CD4-positive, alpha-beta T cell treated with Interleukin-10 for 1 hour (primary cell): ENCODE measurements around the gene SEL1L2.
"Not testable (repeated sequence)": the region's sequence is repeated elsewhere in the genome, so short reads cannot be mapped to it uniquely, and the experiment has no call there.

Experiments used
- DNase-seq: peaks from one replicate; pipeline ENCODE4 v3.0.0-alpha.2; 2020

SEL1L2 gene

GRCh38 chr20:13990465-13990864 lies at the start of gene SEL1L2:
Gene SEL1L2 (minus strand): TSS chr20:13990614. CDS start chr20:13990534, 80 bp downstream.
- no peak for DNase-seq

GRCh38 chr20:14036567-14036966 lies 46.2 kb upstream of the SEL1L2 start:
- no peak for DNase-seq

- no peak for DNase-seq
Observed at GRCh38 chr20:14033310-14033709, 42.9 kb upstream of the SEL1L2 start.

GRCh38 chr20:14030991-14031390 lies 40.6 kb upstream of the SEL1L2 start:
- no peak for DNase-seq

- DNase-seq: no peak
Observed at GRCh38 chr20:14012671-14013070, 22.3 kb upstream of the SEL1L2 start.

GRCh38 chr20:14009208-14009607 lies 18.8 kb upstream of the SEL1L2 start:
- DNase-seq: no peak

- no peak for DNase-seq
Observed at GRCh38 chr20:14005996-14006395, 15.6 kb upstream of the SEL1L2 start.

DNA sequence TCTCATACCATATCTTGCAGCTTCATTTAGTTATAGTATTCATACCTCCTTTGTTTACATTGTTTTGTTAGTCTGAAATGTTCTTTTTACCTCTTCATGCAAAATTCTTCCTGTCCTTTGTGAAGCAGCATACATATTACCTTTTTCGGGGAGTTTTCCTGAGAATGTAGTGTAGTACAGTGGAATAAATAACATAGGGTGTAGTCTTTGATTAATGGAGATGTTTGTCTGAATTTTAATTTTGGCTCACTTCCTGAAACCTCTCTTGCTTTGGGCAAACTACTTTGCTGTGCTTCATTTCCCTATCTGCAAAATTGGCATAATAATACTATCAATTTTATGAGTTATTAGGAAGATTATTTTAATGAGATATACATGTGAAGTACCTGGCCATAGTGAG lies 10.5 kb upstream of the SEL1L2 start:
- no peak for DNase-seq

- DNase-seq: no peak
Observed at GRCh38 chr20:13996265-13996664, 5.9 kb upstream of the SEL1L2 start.

DNA sequence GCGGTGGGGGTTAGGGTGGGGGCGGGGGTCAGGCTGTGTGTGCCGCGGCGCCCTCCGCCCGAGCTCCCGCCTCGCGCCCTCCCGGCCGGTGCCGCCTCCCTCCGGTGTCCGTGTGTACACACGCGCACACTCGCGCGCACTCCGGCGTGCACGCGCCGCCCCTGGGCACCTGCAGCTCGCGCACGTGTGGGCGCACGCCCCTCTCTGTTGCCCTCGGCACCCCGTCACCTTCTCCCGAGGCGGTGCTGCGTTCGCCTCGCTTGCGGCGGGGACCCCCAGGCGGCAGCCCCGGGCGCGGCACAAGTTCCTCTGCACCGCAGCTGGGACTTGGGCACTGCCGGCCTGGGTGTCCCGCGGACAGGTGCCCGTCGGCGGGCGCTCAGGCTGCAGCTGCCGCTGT lies 5.4 kb upstream of the SEL1L2 start:
- no peak for DNase-seq

GRCh38 chr20:13995086-13995665 lies 4.8 kb upstream of the SEL1L2 start, which contains the start of gene MACROD2:
Gene MACROD2 (plus strand): TSS chr20:13995516.
- DNase-seq: peak; percentile 43

GRCh38 chr20:13991955-13992354 lies 1.5 kb upstream of the SEL1L2 start:
- not testable (repeated sequence) for DNase-seq

DNA sequence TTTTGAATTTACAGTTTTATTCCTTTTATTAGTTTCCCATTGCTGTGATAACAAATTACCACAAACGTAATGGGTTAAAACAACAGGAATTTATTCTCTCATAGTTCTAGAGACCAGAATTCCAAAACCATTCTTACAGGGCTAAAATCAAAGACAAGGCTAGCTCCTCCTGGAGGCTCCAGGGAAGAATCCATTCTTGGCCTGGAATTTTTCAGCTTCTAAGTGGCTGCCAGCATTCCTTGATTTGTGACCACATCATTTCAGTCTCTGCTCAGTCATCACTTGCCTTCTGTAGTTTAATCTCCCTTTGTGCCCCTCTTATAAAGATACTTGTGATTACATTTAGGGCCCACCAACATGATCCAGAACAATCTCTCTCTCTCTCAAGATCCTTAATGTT lies 897 bp upstream of the SEL1L2 start:
- DNase-seq: no peak

- no peak for DNase-seq
Observed at GRCh38 chr20:13984211-13984610, 6.2 kb downstream of the SEL1L2 start.

GRCh38 chr20:13960525-13960924 lies 29.9 kb downstream of the SEL1L2 start:
- DNase-seq: no peak

DNA sequence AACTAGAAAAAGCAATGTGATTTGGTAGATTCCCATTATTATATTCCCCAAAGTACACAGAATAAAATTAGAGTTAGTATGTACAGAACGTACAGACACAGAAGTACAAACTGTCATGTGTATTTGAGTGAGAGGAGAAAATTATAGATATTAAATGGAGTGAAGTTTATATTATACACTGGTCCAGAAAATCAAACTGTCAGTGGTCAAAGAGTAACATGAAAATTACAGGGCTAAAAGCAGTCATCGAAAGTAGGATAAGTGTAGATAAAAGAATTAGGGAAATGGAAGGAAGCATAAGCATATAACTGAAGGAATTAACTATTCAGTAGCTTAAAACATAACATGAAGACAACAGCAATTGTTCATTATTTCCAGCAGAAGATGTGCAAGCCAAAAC lies 30.3 kb downstream of the SEL1L2 start:
- no peak for DNase-seq

GRCh38 chr20:13953227-13953626 lies 37.2 kb downstream of the SEL1L2 start:
- no peak for DNase-seq

GRCh38 chr20:13947719-13948118 lies 42.7 kb downstream of the SEL1L2 start:
- no peak for DNase-seq

DNA sequence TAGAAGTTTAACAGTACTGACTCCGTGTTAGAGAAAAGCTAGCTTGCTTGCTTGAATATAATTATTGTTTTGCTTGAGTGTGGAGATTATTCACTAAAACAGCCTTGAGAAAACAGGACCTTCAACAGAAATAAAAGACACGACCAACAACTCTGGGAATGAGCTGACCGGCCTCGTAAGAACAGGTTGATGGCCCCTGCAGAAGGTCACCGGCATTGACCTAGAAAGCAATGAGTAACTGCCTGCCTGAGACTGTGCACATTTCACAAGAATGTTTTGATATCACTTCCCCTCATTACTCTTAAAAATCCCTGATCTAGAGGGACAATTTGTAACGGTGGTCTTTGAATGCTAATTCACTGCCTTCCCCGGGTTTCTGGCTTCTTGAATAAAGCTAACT lies 49.4 kb downstream of the SEL1L2 start:
- DNase-seq: no peak

GRCh38 chr20:13936781-13937576 lies 53.4 kb downstream of the SEL1L2 start:
- DNase-seq: no peak

DNA sequence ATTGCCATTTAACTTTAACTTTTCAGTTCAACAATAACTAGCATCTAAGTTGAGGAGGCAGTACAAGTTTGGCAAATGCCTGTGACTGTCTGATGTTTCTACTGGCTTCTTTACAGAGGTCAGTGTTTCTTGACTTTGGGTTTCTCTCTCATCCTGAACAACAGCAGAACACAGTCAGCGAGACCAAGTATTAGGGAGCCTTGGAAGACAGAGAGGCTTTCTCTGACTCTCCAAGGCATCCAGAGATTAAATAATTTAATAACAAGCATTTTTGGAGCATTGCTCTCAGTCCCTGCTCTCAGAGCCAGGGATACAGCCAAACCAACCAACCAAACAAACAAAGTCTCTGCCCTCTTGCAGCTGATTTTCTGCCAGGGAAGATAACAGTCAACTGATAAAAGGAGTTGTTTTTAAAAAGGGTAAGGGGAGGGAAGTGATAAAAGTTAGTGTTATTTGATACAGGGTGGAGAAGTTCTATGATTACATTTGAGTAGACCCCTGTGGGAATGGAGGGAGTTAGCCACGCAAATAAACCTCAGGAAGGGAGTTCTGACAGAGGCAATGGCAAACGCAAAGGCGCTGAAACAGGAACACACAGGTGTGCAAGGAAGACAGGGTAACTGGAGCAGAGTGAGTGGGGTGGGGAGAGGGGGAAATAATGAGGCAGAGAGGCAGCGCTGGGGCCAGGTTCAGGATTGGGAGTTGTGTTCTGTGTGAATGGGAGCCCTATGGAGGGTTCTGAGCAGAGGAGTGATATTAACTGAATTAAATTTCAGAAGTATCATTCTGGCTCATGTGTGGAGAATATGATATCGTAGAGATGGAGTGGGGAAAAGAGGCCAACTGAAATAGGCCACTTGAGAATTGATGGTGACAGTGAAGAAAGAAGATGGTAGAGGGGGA lies 55.2 kb downstream of the SEL1L2 start:
- DNase-seq: no peak

GRCh38 chr20:13930281-13930680 lies 60.1 kb downstream of the SEL1L2 start:
- DNase-seq: no peak

DNA sequence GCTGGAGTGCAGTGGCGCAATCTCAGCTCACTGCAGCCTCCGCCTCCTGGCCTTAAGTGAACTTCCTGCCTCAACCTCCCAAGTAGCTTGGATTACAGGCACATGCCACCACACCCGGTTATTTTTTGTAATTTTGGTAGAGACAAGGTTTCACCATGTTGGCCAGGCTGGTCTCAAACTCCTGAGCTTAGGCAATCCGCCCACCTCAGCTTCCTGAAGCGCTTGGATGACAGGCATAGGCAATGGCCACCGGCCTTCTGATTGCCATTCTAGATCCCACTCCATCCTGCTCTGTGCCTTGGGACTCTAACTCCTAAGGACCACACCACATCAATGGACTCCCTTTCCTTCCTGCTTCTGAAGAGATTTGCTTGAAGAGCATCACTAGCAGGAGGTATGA lies 60.6 kb downstream of the SEL1L2 start:
- no peak for DNase-seq

- DNase-seq: no peak
Observed at GRCh38 chr20:13928901-13929300, 61.5 kb downstream of the SEL1L2 start.
